ENCODE measurements around the gene LIME1. TPM values are rescaled to one million over a fixed set of nuclear protein-coding genes. Genes with fewer than 3 reads are reported as not detected.
"Not testable (repeated sequence)": the region's sequence is repeated elsewhere in the genome, so short reads cannot be mapped to it uniquely, and the experiment has no call there.

Gene LIME1
- total RNA-seq, 1 donor from 2014 or later = 1.4 TPM

DNA sequence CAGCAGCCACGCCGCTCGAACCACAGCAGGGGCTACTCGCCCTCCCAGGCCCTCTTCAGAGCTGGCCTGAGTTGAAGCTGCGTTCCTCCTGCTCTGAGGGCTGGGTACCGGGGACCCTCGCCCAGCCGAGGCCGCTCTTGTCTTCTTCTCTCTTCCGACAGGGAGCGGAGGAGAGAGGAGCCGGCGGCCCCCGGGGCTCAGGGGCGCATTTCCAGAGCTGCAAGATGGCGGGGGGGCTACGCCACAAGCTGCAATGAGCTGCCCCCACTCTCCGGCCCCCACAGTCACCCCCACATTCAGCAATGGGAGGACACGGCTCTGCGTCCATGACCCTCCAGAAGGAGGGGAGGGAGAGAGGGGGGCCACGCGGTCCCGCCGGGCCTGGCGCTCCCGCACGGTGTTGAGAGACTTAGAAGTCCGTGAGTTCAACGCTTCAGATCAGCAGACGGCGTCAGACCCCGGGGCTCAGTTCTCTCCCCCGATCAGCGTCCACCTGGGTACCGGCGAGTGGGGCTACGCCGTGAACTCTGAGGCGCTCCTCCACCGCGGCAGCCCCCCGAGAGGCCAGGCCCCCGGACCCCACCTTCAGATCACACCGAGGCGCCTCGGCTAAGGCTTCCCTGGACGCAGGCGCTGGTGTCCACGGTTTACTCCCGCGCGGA is 34.7 kb downstream of the LIME1 start:
- DNase-seq (ENCODE audit: low read depth in 2 of 2) = no peak

DNA sequence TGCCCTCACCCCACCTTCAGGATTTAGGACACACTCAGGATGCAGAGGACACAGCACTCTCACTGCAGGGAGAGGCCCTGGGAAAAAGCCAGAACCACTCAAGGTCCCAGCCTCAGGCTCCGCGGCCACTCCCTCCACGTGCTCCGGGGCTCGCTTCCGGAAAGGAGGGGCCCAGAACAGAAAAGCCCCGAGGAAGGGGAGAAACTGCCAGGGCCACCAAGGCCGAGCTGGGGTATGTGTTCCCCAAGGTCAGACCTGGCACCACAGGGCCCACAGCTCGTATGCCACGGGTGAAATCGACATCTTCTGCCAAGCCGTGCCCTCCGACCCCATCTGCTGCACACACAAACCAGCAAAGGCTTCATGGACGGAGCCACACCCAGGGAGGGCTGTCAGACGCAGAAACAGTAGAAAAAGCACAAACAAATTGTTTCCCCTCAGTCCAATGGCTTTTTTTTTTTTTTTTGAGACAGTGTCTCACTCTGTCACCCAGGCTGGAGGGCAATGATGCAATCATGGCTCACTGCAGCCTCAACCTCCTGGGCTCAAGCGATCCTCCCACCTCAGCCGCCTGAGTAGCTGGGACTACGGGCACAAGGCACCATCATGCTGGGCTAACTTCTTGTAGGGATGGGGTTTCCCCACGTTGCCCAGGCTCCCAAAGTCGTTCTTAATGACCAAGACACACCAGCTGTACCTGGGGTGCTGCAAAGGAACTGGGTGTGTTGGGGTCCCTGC is 36.5 kb downstream of the LIME1 start:
- DNase-seq (ENCODE audit: low read depth in 2 of 2) = no peak

DNA sequence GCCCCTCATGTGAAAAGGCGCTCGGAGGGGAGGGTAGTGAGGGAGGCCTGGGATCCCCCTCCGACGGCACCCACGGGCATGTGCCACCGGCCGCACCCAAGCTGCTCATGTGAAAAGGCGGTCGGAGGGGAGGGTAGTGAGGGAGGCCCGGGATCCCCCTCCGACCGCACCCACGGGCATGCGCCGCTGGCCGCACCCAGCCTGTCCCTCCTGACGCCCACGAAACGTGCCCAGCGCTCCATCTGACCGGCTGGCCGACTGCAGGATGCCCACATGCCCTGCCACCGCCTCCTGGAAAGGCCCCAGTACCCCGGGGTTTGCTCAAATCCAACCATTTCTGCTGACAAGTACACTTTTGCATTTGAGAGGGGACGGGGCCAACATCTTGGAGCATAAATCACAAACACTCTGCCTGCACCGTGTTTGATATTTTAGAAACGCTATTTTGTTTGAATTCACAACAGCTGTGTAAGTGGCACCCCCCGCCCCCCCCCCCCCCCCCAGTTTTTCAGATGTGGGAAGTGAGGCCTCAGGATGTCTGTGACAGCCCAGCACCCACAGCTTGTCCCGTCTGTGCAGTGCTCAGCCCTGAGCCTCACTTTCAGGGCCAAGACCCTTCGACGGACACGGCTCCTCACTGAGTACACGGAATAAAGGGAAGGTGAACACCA is 37.2 kb downstream of the LIME1 start:
- DNase-seq (ENCODE audit: low read depth in 2 of 2) = no peak

- DNase-seq (ENCODE audit: low read depth in 2 of 2) = peak in 1 of 2 donors; percentile 30
Measured at GRCh38 chr20:63774306-63774705, 37.8 kb downstream of the LIME1 start.

- peak in 1 of 2 donors; percentile 59 for DNase-seq (ENCODE audit: low read depth in 2 of 2)
Measured at GRCh38 chr20:63775096-63775978, 38.9 kb downstream of the LIME1 start.

DNA sequence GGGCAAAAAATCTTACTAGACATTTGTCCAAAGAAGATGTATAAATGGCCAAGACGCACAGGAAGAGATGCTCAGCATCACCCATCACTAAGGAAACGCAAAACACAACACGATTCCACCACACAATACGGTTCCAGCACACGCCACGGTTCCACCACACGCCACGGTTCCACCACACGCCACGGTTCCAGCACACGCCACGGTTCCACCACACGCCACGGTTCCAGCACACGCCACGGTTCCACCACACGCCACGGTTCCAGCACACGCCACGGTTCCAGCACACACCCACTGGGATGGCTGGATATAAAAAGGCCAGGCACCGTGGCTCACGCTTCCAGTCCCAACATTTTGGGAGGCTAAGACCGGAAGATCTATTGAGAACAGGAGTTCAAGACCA is 40.4 kb downstream of the LIME1 start:
- not testable (repeated sequence) for DNase-seq (ENCODE audit: low read depth in 2 of 2)

- DNase-seq (ENCODE audit: low read depth in 2 of 2) = no peak
Measured at GRCh38 chr20:63777614-63778013, 41.1 kb downstream of the LIME1 start.

DNA sequence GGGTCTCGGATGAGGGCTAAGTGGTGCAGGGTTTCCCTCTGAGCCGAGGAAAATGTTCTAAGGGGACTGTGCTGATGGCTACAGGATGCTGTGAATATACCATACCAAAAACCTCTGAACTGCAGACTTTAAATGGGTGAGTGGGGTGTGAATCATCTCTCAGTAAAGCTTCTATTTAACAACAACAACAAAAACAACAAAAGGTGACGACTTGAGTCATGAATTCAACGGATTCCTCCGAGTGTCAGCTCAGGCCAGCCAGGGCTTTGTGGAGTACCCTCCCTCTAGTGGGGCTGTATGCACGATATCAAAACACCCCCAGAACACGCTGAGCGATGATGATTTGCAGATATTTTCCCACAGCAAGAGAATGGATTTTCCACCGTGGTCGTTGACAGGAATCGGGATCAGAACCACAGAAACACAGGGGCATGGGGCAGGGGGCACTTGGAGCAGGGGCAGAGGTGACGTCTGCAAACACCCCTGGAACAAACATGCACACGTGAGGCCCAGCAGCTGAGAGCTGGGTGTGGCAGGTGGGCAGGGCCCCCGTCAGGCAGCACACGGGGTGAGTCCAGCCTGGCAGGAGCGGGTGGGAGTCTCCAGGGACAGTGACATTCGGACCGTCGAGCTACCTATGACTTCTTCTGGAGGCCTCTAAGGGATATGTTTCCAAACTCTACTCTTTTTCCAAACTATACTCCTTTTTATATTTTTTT is 41.7 kb downstream of the LIME1 start:
- peak in 1 of 2 donors; percentile 45 for DNase-seq (ENCODE audit: low read depth in 2 of 2)

GRCh38 chr20:63778857-63779256 is 42.4 kb downstream of the LIME1 start:
- DNase-seq (ENCODE audit: low read depth in 2 of 2) = no peak

GRCh38 chr20:63781181-63781580 is 44.7 kb downstream of the LIME1 start:
- no peak for DNase-seq (ENCODE audit: low read depth in 2 of 2)

DNA sequence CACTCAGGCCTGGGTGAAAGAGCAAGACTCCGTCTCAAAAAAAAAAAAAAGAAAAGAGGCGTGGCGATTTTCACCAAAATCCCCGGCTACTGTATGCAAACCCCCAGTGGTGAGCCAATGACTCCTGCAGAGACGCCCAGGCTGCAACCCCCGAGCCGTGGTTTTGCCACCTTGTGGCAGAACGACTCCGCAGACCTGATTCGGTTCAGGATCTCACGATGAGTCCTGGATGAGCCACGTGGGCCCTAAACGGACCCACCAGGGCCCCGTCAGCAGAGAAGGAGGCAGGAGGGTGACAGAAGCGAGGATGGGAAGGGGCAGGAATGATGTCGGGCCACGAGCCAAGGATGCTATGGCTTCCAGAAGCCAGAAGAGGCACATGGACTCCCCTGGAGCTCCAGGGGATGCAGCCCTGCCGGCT is 45.6 kb downstream of the LIME1 start:
- DNase-seq (ENCODE audit: low read depth in 2 of 2) = no peak

DNA sequence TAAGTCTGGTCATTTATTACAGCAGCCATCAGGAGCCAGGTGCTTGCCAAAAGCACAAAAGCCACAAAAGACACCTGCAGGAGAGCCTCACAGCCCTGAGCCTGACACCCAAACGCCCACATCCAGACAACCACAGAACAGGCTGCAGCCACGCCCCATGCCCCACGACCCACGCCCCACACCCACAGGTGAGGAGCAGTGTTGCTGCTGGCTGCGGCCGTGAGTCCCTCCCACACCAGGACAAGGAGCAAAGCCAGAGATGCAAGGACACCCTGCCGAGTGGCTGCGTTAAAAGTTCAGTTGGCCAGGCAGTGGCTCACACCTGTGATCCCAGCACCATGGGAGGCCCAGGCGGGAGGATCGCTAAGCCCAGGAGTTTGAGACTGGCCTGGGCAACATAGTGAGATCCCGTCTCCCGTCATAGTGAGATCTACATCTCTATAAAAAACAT is 46.1 kb downstream of the LIME1 start:
- DNase-seq (ENCODE audit: low read depth in 2 of 2) = no peak

DNA sequence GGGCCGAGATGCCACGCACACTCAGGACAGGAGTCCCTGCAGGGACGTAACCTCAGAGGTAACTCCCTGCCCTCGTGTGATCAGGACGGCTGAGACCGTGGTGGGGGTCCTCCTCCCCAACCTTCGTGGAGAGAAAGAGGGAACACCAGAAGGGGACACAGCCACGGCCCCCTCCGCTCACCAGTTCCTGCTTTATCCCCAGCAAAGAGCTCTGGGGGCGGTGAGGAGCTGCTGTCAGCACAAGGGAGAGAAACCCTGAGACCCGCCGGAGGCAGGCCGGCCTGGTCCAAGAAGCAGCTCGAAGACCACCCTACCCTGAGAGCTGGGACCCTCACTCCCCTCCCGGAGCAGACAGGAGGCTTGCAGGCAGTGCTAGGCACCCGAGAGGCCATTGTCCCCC is 47.5 kb downstream of the LIME1 start:
- DNase-seq (ENCODE audit: low read depth in 2 of 2) = no peak

GRCh38 chr20:63785691-63786131 is 49.2 kb downstream of the LIME1 start:
- no peak for DNase-seq (ENCODE audit: low read depth in 2 of 2)

- DNase-seq (ENCODE audit: low read depth in 2 of 2) = no peak
Measured at GRCh38 chr20:63787302-63787701, 50.8 kb downstream of the LIME1 start.

GRCh38 chr20:63787749-63788148 is 51.3 kb downstream of the LIME1 start:
- no peak for DNase-seq (ENCODE audit: low read depth in 2 of 2)

Other genes with a start within 250 kb of the LIME1 start
- gene EEF1A2, start 237.6 kb upstream of the LIME1 start, total RNA-seq = 5.2 and 14.8 TPM in 2 replicates
- 16.3 and 21.2 TPM in 2 replicates for gene PPDPF, start 215.9 kb upstream of the LIME1 start, total RNA-seq
- under 0.01 TPM in 1 of 2 replicates, not detected in the other for gene PTK6, start 199.3 kb upstream of the LIME1 start, total RNA-seq
- not detected in 2 replicates for gene SRMS, start 188.9 kb upstream of the LIME1 start, total RNA-seq
- gene FNDC11, start 182.5 kb upstream of the LIME1 start, total RNA-seq = 0.87 and 2.6 TPM in 2 replicates
- 21.1 and 35.5 TPM in 2 replicates for gene HELZ2, start 162.4 kb upstream of the LIME1 start, total RNA-seq
- 5.4 and 7.3 TPM in 2 replicates for gene GMEB2, start 109.6 kb upstream of the LIME1 start, total RNA-seq
- under 0.01 and 1.1 TPM in 2 replicates for gene STMN3, start 83.2 kb upstream of the LIME1 start, total RNA-seq
- 4.4 and 4.6 TPM in 2 replicates for gene RTEL1, start 78.4 kb upstream of the LIME1 start, total RNA-seq
- 3.2 and 12.6 TPM in 2 replicates for gene TNFRSF6B, start 40.0 kb upstream of the LIME1 start, total RNA-seq
- 22.7 and 31.2 TPM in 2 replicates for gene ARFRP1, start 28.7 kb upstream of the LIME1 start, total RNA-seq
- gene ZGPAT, start 28.6 kb upstream of the LIME1 start, total RNA-seq = 7.0 and 11.7 TPM in 2 replicates
- gene SLC2A4RG, start 3.1 kb downstream of the LIME1 start, total RNA-seq = 6.3 and 6.5 TPM in 2 replicates
- gene ZBTB46, start 94.6 kb downstream of the LIME1 start, total RNA-seq = 37.7 and 46.4 TPM in 2 replicates
- not detected in 2 replicates for gene ABHD16B, start 124.8 kb downstream of the LIME1 start, total RNA-seq
- 96.3 and 113 TPM in 2 replicates for gene TPD52L2, start 128.6 kb downstream of the LIME1 start, total RNA-seq
- gene DNAJC5, start 158.5 kb downstream of the LIME1 start, total RNA-seq = 58.4 and 68.5 TPM in 2 replicates
- 25.5 and 29.6 TPM in 2 replicates for gene UCKL1, start 219.8 kb downstream of the LIME1 start, total RNA-seq
- 6.1 and 7.1 TPM in 2 replicates for gene ZNF512B, start 233.3 kb downstream of the LIME1 start, total RNA-seq
- gene SAMD10, start 243.0 kb downstream of the LIME1 start, total RNA-seq = 3.1 and 3.2 TPM in 2 replicates
- 38.8 and 54.8 TPM in 2 replicates for gene PRPF6, start 244.5 kb downstream of the LIME1 start, total RNA-seq

Measured in lung microvascular endothelial cell (primary cell).